TTC549 (cell line): ENCODE results near the gene CABP2.
"Not testable (repeated sequence)": the region's sequence is repeated elsewhere in the genome, so short reads cannot be mapped to it uniquely, and the experiment has no call there.

ENCODE experiments used
- FAIRE-seq: peaks from 2 replicates; lab custom pipeline; 2012; peaks lifted over from hg19 to GRCh38; lab: Jason Lieb, UNC

Gene CABP2

GRCh38 chr11:67538823-67539505 lies 15.7 kb upstream of the CABP2 start:
- FAIRE-seq: no peak

DNA sequence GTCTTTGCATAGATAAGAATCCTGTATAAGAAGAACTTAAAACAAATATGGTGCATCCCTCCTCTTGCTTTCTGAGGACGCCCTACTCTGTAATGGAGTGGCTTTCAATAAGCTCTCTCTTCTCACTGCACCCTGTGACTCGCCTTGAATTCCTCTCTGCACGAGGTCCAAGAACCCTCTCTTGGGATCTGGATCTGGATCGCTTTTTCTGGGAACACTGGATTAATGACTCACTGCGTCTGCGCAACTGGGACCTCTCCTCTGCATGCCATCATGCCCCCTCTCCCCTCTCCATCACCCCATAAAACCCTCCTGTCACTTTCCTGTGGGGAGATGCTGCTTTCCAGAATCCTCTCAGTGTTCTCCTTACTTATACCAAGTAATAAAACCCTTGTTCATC lies 15.1 kb upstream of the CABP2 start:
- FAIRE-seq: no peak

GRCh38 chr11:67535561-67535960 lies 12.3 kb upstream of the CABP2 start:
- no peak for FAIRE-seq

- no peak for FAIRE-seq
Observed at GRCh38 chr11:67534070-67534679, 10.9 kb upstream of the CABP2 start.

- FAIRE-seq: no peak
Observed at GRCh38 chr11:67532889-67533288, 9.6 kb upstream of the CABP2 start.

DNA sequence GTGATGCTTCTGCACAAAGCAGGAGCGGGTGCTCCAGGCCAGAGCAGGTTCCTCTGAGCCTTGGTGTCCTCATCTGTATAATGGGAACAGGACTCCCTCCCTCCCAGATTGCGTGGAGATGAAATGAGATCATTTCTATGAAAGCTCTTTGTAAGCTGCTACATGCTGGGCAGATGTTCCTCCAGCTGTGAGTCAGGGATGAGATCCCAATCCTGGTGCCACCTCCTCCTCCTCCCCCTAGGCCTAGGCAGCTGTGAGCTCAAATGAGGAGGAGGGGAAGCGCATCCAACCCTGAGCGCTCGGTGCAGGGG lies 7.0 kb upstream of the CABP2 start:
- no peak for FAIRE-seq

DNA sequence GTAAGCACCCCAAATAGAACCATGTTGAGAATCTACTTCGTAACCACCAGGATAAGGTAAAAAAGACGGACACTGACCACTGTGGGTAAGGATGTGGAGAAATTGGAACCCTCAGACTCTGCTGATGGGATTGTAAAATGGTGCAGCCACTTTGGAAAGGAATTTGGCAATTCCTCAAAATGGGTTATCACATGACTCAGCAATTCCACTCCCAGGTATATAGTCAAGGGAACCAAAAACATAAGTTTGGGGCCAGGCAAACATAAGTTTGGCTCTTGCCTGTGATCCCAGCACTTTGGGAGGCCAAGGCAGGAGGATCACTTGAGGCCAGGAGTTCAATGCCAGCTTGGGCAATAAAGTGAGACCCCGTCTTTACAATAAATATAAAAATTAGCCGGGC lies 5.1 kb upstream of the CABP2 start:
- no peak for FAIRE-seq

DNA sequence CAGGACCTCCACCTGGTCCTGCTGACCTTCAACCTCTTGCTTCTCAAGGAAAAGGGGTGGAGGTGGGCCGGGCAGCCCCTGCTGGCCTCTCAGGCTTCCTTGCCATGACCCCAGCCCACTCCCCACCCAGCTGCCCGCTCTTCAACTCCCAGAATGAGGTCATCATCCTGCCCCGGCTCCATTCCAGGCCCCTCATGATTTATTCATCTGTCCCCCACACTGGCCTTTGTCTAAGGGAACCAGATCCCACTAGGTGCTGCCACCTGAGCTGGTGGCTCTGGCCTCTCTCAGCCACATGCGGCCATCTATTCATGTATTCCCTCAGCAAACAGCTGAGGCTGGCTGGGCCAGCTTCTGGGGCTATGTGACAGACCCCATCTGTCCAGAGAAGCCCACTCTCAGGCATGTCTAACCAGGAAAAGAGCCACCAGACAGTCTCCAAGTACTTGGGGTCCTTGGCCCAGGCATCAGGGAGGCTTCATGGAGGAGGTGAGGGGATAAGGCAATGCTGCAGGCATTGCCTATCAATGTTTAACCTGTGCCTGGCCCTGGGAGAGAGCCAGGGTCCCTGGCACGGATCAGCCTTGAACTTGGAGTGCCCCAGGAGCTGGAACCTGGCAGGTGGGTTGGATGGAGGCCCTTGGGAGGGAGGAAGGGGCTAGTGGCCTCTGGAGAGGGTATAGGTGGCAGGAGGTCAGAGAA lies 2.2 kb upstream of the CABP2 start:
- no peak for FAIRE-seq

GRCh38 chr11:67524480-67524808 lies 1.2 kb upstream of the CABP2 start:
- FAIRE-seq: no peak

- no peak for FAIRE-seq
Observed at GRCh38 chr11:67523556-67524479, 572 bp upstream of the CABP2 start.

- FAIRE-seq: no peak
Observed at GRCh38 chr11:67522338-67522737, 908 bp downstream of the CABP2 start.

- FAIRE-seq: no peak
Observed at GRCh38 chr11:67521924-67522323, 1.3 kb downstream of the CABP2 start.

DNA sequence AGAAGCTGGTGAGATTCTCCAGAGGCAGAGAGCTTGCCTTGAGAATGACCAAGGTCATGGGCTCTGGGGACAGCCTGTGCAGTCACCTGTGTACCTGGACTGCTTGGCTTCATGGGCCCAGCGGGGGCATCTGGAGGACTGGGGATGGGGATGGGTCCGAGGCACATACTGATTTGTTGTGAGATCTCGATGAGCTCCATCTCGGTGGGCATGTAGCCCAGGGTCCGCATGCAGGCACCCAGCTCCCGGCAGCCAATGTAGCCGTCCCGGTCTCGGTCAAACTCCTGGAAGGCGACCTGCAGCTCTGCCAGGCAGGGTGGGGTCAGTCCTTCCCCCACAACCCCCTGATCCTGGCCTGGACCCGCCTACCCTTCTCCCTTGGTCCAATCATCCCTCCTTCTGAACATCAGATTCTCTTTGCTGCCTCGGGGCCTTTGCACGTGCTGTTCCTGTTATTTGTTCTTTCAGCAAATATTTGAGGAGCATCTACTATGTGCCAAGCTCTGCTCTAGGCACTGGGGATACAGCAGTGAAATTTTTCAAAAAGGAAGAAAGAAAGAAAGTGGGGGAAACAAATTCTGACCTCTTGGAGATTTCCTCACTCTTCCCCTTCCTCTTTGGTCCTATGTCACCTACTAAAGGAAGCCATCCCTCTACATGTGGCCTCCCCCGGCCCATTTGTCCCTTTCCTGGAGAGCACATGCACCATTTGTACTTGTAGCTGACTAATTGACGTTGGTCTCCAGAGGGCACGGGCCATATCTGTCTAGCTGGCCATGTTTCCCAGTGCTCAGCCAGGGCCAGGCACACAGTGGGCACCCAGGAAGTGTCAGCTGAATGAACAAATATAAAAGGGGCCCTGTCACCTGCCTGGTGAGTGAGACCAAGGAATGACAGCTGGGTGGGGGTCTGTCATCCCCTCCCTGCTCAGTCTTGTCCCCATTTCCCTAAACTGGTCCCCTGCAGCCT lies 2.1 kb downstream of the CABP2 start:
- no peak for FAIRE-seq

GRCh38 chr11:67519726-67520125 lies 3.5 kb downstream of the CABP2 start:
- FAIRE-seq: no peak

- no peak for FAIRE-seq
Observed at GRCh38 chr11:67517784-67518552, 5.3 kb downstream of the CABP2 start.

DNA sequence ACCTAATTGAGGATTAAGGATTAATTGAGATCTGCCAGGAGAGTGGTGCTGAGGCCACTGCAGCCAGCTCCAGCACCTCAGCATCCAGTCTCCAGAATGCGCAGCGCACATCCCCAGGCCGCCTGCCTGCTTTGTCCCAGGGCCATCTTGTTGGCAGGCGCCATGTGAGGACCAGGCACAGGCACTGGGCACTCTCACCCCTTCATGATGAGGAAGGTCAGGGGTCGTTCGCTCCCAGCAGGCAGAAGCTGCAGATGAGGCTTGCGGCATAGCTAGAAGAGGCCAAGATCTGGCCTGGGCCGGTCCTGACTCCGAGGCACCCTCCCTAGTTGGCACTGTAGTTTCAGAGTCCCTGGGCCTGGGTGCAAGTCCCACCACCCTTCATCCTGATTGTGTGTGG lies 6.4 kb downstream of the CABP2 start:
- FAIRE-seq: no peak

GRCh38 chr11:67514116-67514515 lies 9.1 kb downstream of the CABP2 start:
- no peak for FAIRE-seq

GRCh38 chr11:67511558-67511957 lies 11.7 kb downstream of the CABP2 start:
- FAIRE-seq: not testable (repeated sequence)

- FAIRE-seq: no peak
Observed at GRCh38 chr11:67510023-67510345, 13.3 kb downstream of the CABP2 start.

DNA sequence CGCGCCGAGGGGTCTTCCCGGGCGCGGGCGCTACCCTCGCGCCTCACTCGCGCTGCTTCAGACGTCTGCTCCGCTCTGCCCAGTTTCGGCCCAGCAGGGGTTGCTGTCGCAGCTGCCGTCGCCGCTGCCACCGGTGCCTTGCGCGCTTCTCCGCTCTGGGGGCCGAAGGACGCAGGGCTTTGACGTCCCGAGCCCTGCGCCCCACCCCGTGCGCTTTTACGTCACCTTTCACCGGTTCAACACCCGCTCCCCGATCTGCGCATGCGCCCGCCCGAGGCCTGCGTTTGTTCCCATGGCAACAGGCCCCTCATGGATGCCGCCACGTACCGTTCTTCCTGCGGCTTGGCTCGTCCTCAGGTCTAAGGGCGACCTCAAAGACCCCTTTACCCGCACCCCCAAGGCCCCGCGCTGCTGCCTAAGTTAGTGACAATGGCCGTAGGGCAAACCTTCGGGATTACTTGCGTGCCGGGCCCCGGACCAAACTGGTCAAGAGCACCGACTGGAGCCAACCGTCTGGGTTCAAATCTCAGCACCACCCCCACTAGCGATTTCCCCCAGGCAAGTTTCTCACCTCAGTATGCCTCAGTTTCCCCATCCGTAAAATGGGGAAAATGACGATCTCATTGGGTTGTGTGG lies 14.6 kb downstream of the CABP2 start:
- FAIRE-seq: no peak
